ENCODE measurements around the gene KIF6. TPM values are rescaled to one million over a fixed set of nuclear protein-coding genes. Genes with fewer than 3 reads are reported as not detected.

KIF6 gene
- total RNA-seq, 1 donor from 2014 or later: 2.9 TPM

- DNase-seq (ENCODE audit: low spot score, unreplicated experiment): no peak
- TF ChIP-seq CTCF (IDR thresholded peaks at IDR 0.05; ENCODE audit: unreplicated experiment): no peak
- H3K9me3 Mint-ChIP-seq (ENCODE audit: low read depth): no peaks in the 10 kb centered on the region
Observed at GRCh38 chr6:39610221-39610620, 115.0 kb downstream of the KIF6 start.

GRCh38 chr6:39608652-39609345 is 116.4 kb downstream of the KIF6 start:
- no peak overlapping the region for H3K4me3 Mint-ChIP-seq (ENCODE audit: low read depth)
- H3K27me3 Mint-ChIP-seq: no peaks in the 10 kb centered on the region
- H3K4me1 Mint-ChIP-seq (ENCODE audit: low read depth): peaks cover 3% of the 10 kb centered on the region
- no peaks in the 10 kb centered on the region for H3K36me3 Mint-ChIP-seq (ENCODE audit: insufficient read depth)
- no peak overlapping the region for H3K27ac Mint-ChIP-seq
- no peak for DNase-seq (ENCODE audit: low spot score, unreplicated experiment)
- no peak for TF ChIP-seq CTCF (IDR thresholded peaks at IDR 0.05; ENCODE audit: unreplicated experiment)
- H3K9me3 Mint-ChIP-seq (ENCODE audit: low read depth): no peaks in the 10 kb centered on the region

More at GRCh38 chr6:39610221-39610620, 115.0 kb downstream of the KIF6 start:
- Mint-ChIP-seq H3K4me1 (ENCODE audit: low read depth) (no peaks in the 10 kb centered on the region), H3K36me3 (ENCODE audit: insufficient read depth) (no peaks in the 10 kb centered on the region), H3K27ac (no peak overlapping the region), H3K4me3 (ENCODE audit: low read depth) (no peak overlapping the region), H3K27me3 (no peaks in the 10 kb centered on the region)

GRCh38 chr6:39602601-39603519 is 122.3 kb downstream of the KIF6 start:
- Mint-ChIP-seq H3K4me3 (ENCODE audit: low read depth) (no peak overlapping the region), H3K9me3 (ENCODE audit: low read depth) (peaks cover 5% of the 10 kb centered on the region), H3K27me3 (no peaks in the 10 kb centered on the region), H3K4me1 (ENCODE audit: low read depth) (peaks cover 10% of the 10 kb centered on the region), H3K27ac (no peak overlapping the region), H3K36me3 (ENCODE audit: insufficient read depth) (no peaks in the 10 kb centered on the region)
- TF ChIP-seq CTCF (IDR thresholded peaks at IDR 0.05; ENCODE audit: unreplicated experiment): no peak
- DNase-seq (ENCODE audit: low spot score, unreplicated experiment): no peak

GRCh38 chr6:39599973-39600372 is 125.2 kb downstream of the KIF6 start:
- peaks cover 5% of the 10 kb centered on the region for H3K9me3 Mint-ChIP-seq (ENCODE audit: low read depth)
- H3K27me3 Mint-ChIP-seq: no peaks in the 10 kb centered on the region
- H3K4me3 Mint-ChIP-seq (ENCODE audit: low read depth): no peak overlapping the region
- H3K4me1 Mint-ChIP-seq (ENCODE audit: low read depth): peaks cover 10% of the 10 kb centered on the region
- no peak for DNase-seq (ENCODE audit: low spot score, unreplicated experiment)
- H3K36me3 Mint-ChIP-seq (ENCODE audit: insufficient read depth): no peaks in the 10 kb centered on the region
- H3K27ac Mint-ChIP-seq: no peak overlapping the region
- no peak for TF ChIP-seq CTCF (IDR thresholded peaks at IDR 0.05; ENCODE audit: unreplicated experiment)

GRCh38 chr6:39599341-39599740 is 125.9 kb downstream of the KIF6 start:
- Mint-ChIP-seq H3K27ac (no peak overlapping the region), H3K36me3 (ENCODE audit: insufficient read depth) (no peaks in the 10 kb centered on the region), H3K4me3 (ENCODE audit: low read depth) (no peak overlapping the region), H3K27me3 (no peaks in the 10 kb centered on the region), H3K9me3 (ENCODE audit: low read depth) (peaks cover 5% of the 10 kb centered on the region), H3K4me1 (ENCODE audit: low read depth) (peaks cover 10% of the 10 kb centered on the region)
- no peak for TF ChIP-seq CTCF (IDR thresholded peaks at IDR 0.05; ENCODE audit: unreplicated experiment)
- DNase-seq (ENCODE audit: low spot score, unreplicated experiment): no peak

All from progenitor cell of endocrine pancreas (in vitro differentiated cells).